IPS-NIHi11 (cell line): Measurements from ENCODE around the gene CENPN.

Source experiments
- DNase-seq: peaks from one replicate; pipeline ENCODE4 v3.0.0; 2012; ENCODE audit warnings: mixed read lengths, low spot score

The CENPN gene

DNA sequence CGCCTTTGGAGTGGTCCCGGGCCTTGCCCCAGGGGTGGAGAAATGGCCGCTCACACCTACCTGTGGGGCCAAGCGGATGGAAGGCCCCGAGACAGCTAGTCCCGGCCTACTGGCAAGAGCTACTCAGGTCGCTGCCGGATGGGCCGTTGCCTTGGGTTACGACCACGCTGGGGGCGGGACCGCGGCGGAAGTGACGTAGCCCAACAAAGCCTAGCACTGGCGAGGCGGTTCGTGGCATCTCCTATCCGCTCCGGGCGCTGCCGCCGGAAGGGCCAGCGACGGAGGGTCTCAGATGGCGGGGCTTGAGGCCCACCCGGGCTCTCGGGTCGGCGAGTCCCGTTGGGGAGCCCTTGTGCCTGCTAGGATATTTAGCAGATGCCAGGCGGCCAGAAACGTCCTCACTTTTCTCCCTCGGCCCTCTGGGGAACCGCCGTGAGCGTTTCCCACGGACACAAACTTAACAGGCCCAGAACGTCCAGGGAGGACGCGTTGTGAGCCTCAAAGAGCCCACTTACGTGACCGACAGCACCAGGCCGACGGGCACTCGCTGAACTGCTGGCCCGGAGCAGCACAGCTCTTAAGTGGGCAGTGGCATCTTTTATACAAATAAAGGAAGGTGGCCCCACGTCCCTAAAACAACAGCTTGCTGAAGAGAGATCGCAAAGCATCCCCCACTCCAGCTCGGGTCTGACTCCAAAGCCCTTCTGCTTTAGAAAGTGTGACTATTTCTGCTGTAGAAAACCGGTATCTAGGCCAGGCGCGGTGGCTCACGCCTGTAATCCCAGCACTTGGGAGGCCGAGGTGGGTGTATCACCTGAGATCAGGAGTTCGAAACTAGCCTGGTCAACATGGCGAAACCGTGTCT, 70.3 kb downstream of the CENPN start, which contains the start of gene C16orf46:
Gene C16orf46, minus strand, starts transcription at position 163 of the 865 bp plus-strand sequence. CDS start 13,283 bp downstream, outside the sequence.
- peak; percentile 98 for DNase-seq

DNA sequence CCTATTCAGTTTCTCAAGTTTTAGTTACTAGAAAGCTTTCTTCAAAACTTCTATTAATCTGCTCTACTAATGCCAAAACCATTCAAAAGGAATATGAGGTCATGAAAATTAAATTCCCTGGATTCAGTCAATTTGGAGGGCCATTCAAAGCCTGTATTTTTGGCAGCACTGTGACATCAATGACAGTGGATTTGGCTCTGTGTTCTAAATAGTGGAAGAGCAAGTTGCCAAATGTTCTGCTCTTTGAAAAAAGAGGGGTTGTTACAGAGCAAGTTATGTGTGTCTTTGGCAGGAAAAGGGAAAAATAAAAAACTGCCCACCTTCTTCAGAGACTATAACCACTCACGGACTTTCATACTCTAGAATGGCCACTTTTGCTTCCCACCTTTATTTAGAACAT, 73.2 kb downstream of the CENPN start:
- no peak for DNase-seq

DNA sequence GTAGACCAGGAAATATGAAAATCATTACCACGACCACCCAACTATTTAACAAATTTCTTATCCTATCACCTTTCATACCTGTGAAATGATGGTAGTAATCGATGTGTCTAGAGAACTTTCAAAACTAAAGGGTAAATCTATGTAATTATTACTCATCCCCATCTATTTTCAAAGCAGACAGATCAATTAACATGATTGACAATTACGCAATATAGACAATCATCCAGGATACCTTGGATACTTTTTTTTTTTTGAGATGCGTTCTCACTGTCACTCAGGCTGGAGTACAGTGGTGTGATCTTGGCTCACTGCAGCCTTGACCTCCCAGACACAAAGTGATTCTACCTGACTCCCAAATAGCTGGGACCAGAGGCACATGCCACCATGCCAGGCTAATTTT, 74.0 kb downstream of the CENPN start:
- DNase-seq, result no peak
